Adrenal gland (tissue), 5 donors: Measurements from ENCODE around the gene CARD18.

ENCODE experiments used
- POLR2A ChIP-seq, 2 donors: fragments of 450-650 bp; IDR thresholded peaks; one replicate each; pipeline ENCODE4 v1.6.1; 2017; ENCODE audit warnings: antibody characterized with exemption in 2 of 2, mild to moderate bottlenecking in 2 of 2, moderate library complexity in 1 of 2
- TF ChIP-seq, protein P1 (sequence below), 6 experiments: fragments of 450-650 bp in 4 of 6; fragments of 200-600 bp in 2 of 6; sonication (generic) in 1 of 6; IDR thresholded peaks; 1 replicate in 5 of 6; 2 replicates in 1 of 6; pipeline versions ENCODE4 v1.5.1 to v1.8.0; 2016 to 2021; ENCODE audit warnings: antibody characterized with exemption in 6 of 6, mild to moderate bottlenecking in 2 of 6, moderate library complexity in 1 of 6
- donor health status: DM: no; HTN: no; CAD: no.

GRCh38 chr11:105142167-105142566 lies 2.6 kb upstream of the CARD18 start:
- no peak for TF ChIP-seq POLR2A (IDR thresholded peaks at IDR 0.05)
- TF ChIP-seq, protein P1, sequence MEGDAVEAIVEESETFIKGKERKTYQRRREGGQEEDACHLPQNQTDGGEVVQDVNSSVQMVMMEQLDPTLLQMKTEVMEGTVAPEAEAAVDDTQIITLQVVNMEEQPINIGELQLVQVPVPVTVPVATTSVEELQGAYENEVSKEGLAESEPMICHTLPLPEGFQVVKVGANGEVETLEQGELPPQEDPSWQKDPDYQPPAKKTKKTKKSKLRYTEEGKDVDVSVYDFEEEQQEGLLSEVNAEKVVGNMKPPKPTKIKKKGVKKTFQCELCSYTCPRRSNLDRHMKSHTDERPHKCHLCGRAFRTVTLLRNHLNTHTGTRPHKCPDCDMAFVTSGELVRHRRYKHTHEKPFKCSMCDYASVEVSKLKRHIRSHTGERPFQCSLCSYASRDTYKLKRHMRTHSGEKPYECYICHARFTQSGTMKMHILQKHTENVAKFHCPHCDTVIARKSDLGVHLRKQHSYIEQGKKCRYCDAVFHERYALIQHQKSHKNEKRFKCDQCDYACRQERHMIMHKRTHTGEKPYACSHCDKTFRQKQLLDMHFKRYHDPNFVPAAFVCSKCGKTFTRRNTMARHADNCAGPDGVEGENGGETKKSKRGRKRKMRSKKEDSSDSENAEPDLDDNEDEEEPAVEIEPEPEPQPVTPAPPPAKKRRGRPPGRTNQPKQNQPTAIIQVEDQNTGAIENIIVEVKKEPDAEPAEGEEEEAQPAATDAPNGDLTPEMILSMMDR (IDR thresholded peaks at IDR 0.05): no peak
